ENCODE results near the gene TGFB1. TPM values are rescaled to one million over a fixed set of nuclear protein-coding genes. Genes with fewer than 3 reads are reported as not detected.

The TGFB1 gene
- total and polyA plus RNA-seq, 2 of the 13 experiments (the other 11 are each of a cell fraction or from before 2014, with no cell fraction given), result 4.1 to 5.4 TPM

GRCh38 chr19:41310033-41310831 lies 43.5 kb downstream of the TGFB1 start, which contains the start of gene CCDC97 (continued):
- no peak for TF ChIP-seq HES4 (CRISPR knock-in tag; IDR thresholded peaks at IDR 0.05; ENCODE audit: borderline replicate concordance)
- TF ChIP-seq, protein P1, sequence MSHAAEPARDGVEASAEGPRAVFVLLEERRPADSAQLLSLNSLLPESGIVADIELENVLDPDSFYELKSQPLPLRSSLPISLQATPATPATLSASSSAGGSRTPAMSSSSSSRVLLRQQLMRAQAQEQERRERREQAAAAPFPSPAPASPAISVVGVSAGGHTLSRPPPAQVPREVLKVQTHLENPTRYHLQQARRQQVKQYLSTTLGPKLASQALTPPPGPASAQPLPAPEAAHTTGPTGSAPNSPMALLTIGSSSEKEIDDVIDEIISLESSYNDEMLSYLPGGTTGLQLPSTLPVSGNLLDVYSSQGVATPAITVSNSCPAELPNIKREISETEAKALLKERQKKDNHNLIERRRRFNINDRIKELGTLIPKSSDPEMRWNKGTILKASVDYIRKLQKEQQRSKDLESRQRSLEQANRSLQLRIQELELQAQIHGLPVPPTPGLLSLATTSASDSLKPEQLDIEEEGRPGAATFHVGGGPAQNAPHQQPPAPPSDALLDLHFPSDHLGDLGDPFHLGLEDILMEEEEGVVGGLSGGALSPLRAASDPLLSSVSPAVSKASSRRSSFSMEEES (CRISPR knock-in tag; IDR thresholded peaks at IDR 0.05), result peak; percentile 71
- no peak for TF ChIP-seq NONO (IDR thresholded peaks at IDR 0.05)
- TF ChIP-seq NONO (CRISPR knock-in tag; conservative IDR thresholded peaks at IDR 0.05), result peak; percentile 71
- peak; percentile 87 to 90 for TF ChIP-seq HMGXB4 (CRISPR knock-in tag; IDR thresholded peaks at IDR 0.05; ENCODE audit: borderline replicate concordance in 1 of 2, low read depth in 1 of 2)
- peak; percentile 93 for TF ChIP-seq POLR2G (IDR thresholded peaks at IDR 0.05; ENCODE audit: low read depth, low read length)
- no peak; the same call in 1 of the 2 replicates for TF ChIP-seq ZNF619 (CRISPR knock-in tag; IDR thresholded peaks at IDR 0.05)
- TF ChIP-seq ZNF329 (CRISPR knock-in tag; IDR thresholded peaks at IDR 0.05; ENCODE audit: low read depth), result no peak
- TF ChIP-seq RARG (CRISPR knock-in tag; IDR thresholded peaks at IDR 0.05; ENCODE audit: low read depth), result no peak
- TF ChIP-seq DRAP1 (CRISPR knock-in tag; IDR thresholded peaks at IDR 0.05), result no peak
- peak; percentile 33; the same call in 1 of the 2 replicates for TF ChIP-seq KLF11 (CRISPR knock-in tag; IDR thresholded peaks at IDR 0.05)
- TF ChIP-seq, protein P2, sequence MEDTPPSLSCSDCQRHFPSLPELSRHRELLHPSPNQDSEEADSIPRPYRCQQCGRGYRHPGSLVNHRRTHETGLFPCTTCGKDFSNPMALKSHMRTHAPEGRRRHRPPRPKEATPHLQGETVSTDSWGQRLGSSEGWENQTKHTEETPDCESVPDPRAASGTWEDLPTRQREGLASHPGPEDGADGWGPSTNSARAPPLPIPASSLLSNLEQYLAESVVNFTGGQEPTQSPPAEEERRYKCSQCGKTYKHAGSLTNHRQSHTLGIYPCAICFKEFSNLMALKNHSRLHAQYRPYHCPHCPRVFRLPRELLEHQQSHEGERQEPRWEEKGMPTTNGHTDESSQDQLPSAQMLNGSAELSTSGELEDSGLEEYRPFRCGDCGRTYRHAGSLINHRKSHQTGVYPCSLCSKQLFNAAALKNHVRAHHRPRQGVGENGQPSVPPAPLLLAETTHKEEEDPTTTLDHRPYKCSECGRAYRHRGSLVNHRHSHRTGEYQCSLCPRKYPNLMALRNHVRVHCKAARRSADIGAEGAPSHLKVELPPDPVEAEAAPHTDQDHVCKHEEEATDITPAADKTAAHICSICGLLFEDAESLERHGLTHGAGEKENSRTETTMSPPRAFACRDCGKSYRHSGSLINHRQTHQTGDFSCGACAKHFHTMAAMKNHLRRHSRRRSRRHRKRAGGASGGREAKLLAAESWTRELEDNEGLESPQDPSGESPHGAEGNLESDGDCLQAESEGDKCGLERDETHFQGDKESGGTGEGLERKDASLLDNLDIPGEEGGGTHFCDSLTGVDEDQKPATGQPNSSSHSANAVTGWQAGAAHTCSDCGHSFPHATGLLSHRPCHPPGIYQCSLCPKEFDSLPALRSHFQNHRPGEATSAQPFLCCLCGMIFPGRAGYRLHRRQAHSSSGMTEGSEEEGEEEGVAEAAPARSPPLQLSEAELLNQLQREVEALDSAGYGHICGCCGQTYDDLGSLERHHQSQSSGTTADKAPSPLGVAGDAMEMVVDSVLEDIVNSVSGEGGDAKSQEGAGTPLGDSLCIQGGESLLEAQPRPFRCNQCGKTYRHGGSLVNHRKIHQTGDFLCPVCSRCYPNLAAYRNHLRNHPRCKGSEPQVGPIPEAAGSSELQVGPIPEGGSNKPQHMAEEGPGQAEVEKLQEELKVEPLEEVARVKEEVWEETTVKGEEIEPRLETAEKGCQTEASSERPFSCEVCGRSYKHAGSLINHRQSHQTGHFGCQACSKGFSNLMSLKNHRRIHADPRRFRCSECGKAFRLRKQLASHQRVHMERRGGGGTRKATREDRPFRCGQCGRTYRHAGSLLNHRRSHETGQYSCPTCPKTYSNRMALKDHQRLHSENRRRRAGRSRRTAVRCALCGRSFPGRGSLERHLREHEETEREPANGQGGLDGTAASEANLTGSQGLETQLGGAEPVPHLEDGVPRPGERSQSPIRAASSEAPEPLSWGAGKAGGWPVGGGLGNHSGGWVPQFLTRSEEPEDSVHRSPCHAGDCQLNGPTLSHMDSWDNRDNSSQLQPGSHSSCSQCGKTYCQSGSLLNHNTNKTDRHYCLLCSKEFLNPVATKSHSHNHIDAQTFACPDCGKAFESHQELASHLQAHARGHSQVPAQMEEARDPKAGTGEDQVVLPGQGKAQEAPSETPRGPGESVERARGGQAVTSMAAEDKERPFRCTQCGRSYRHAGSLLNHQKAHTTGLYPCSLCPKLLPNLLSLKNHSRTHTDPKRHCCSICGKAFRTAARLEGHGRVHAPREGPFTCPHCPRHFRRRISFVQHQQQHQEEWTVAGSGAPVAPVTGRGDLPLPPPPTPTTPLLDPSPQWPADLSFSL (CRISPR knock-in tag; IDR thresholded peaks at IDR 0.05), result no peak
- TF ChIP-seq ZNF569 (CRISPR knock-in tag; IDR thresholded peaks at IDR 0.05; ENCODE audit: borderline replicate concordance), result peak; percentile 64; the same call in 1 of the 2 replicates
- TF ChIP-seq MYNN (CRISPR knock-in tag; IDR thresholded peaks at IDR 0.05; ENCODE audit: low read depth), result 0 out of 2 replicates have a peak, but pooled peaks have one; percentile 78
- no peak for TF ChIP-seq TBL1XR1 (IDR thresholded peaks at IDR 0.05; ENCODE audit: borderline replicate concordance, low read length, partially characterized antibody)
- no peak for TF ChIP-seq TCF7 (IDR thresholded peaks at IDR 0.05; ENCODE audit: low read depth)
- no peak for TF ChIP-seq ZNF75D (CRISPR knock-in tag; IDR thresholded peaks at IDR 0.05; ENCODE audit: borderline replicate concordance)
- peak; percentile 99 for TF ChIP-seq ASH2L (IDR thresholded peaks at IDR 0.05; ENCODE audit: insufficient read length, low read depth, low read length)
- TF ChIP-seq ZC3H4 (CRISPR knock-in tag; IDR thresholded peaks at IDR 0.05; ENCODE audit: borderline replicate concordance), result no peak; the same call in 1 of the 2 replicates

Measured in HepG2 (cell line).